CD4-positive, alpha-beta T cell treated with Interleukin-15 for 1 hour (primary cell): ENCODE results near the gene ROBO1.
"Not testable (repeated sequence)": the region's sequence is repeated elsewhere in the genome, so short reads cannot be mapped to it uniquely, and the experiment has no call there.

Experiments used
- DNase-seq: peaks from one replicate; pipeline ENCODE4 v3.0.0-alpha.2; 2020

ROBO1 gene

DNA sequence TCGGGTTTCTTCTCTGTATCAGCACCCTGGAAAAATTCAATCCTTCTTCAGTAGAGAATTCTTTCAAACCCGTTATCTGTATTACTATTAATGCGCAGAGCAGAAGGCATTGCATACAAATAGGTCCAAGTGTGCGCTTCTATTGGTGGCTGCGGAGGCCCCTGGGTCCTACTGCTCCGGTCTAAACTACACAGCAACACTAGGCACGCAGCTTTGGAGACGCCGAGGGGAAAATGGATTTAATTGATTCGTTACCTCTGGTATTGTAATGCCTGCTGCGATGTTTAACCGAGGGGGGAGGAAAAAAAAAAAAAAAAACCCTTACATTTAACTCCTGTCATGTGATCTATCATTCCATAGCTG, at the start of gene ROBO1:
Gene ROBO1 (minus strand): TSS at position 94 of the 363 bp plus-strand sequence.
- DNase-seq, result no peak

GRCh38 chr3:79817224-79817623, 49.4 kb upstream of the ROBO1 start:
- DNase-seq, result no peak

- no peak for DNase-seq
Observed at GRCh38 chr3:79815478-79815877, 47.7 kb upstream of the ROBO1 start.

DNA sequence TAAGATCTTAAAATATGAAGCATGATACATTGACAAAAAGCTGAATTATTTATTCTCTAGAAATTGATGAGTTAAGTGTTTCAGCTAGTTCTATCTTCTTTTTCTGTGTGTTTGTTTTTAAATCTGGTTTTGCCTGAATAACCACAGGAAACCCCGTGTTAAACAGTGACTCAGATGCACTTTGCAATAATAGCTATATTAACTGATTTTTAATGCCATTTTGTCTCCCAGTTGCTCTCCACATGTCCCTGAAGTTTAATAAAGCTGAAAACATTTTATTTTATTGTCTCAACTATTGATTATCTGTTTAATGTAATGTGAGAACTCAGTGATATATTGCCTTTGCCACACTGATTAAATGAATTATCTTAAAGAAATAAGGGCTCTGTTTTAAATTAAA, 42.8 kb upstream of the ROBO1 start:
- no peak for DNase-seq

DNA sequence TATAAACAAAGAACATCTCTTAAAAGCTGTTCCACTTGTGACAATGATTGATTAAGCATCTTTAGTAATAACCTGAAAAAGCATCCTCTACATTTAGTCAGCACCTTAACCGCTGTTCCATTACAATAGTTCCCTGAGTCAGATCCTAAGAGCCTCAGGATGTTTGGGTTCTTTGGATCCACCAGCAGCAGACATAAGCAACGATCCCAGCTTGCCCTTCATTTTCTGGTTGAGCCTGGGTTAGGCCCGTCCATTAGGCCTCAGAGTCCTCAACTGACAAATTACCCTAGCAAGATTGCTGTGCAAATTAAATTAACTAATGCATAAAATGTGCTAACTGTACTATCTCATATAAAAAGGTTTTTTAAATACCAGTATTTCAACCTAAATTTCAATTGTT, 42.3 kb upstream of the ROBO1 start:
- no peak for DNase-seq

- no peak for DNase-seq
Observed at GRCh38 chr3:79809106-79809505, 41.3 kb upstream of the ROBO1 start.

DNA sequence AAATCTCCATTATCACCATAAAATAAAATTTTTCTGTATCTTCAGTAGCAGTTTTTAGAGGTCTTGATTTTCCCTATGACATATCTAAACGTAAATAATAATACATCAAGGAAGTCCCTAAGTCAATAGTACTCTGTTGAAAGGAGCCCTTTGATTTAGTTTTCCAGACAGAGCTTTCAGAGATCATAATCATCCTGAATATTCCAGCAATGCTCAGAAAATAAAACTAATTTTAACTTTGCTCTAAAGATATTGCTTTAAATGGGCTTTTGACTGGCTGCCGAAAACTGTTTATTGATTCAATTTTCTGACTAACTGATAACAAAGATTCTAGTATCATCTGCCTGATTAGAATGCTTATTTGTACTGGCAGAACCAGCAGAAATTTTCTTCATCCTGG, 40.7 kb upstream of the ROBO1 start:
- no peak for DNase-seq

DNA sequence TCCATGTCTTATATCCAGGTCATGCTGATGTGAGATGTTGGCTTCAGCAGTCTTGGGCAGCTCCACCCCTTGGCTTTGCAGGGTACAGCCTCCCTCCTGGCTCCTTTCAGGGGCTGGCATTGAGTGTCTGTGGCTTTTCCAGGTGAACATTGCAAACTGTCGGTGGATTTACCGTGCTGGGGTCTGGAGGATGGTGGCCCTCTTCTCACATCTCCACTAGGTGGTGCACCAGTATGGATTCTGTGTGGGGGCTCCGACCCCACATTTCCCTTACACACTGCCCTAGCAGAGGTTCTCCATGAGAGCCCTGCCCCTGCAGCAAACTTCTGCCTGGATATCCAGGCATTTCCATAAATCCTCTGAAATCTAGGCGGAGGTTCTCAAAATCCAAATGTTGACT, 22.4 kb upstream of the ROBO1 start:
- DNase-seq, result not testable (repeated sequence)

- no peak for DNase-seq
Observed at GRCh38 chr3:79773291-79773690, 5.5 kb upstream of the ROBO1 start.

DNA sequence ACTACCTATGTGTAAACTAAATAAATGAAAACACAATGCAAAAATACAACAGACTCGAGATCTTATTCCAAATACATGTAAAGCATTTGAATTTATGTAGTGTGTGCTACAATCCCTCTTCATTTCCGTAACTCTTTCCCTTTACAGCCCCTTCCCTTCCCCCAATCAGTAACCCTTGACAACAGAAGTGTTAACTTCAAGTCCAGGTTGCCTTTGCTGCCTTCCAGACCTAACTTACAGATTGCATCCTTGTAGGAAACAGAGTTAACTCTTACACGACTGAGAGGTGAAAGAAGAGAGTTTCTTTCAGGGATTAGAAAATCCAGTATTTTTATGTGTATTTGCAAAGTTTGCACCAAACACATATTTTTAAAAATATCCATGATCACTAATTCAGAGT, 1.4 kb upstream of the ROBO1 start:
- no peak for DNase-seq

DNA sequence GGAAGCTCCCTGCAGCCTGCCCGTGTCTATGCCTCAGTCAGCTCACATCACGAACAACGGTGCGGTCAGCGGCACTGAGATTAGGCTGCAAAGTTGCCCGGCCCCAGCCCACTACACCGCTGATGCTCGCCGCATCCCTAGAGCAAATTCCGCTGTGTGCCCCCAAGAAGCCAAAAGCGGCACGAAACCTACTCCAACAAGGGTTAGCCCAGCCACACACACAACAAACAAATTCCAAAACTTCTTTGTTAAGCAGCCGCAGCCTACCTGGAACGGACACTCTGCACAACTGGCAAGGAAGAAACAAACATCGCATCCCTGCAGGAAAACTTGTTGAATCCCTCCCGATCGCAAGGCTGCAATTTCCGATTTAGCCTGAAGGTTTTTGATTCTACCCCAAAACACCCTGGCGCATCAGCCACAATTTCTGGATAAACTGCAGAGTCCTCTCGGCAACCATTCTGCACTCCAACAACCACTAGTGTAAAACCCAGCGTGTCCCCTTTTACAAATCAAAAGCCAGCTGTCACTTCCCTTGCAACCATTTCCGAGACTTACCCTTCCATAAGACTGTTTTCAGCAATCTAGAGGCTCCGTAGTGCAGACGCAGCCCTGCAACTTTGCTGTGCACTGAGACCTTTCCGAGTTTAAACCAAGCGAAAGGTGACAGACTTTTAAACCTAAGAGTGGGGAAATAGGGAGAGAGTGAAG, 449 bp downstream of the ROBO1 start:
- no peak for DNase-seq

- DNase-seq, result no peak
Observed at GRCh38 chr3:79766496-79767193, 1.2 kb downstream of the ROBO1 start.

- no peak for DNase-seq
Observed at GRCh38 chr3:79765911-79766310, 1.9 kb downstream of the ROBO1 start.

GRCh38 chr3:79761441-79761840, 6.4 kb downstream of the ROBO1 start:
- DNase-seq, result no peak

- DNase-seq, result no peak
Observed at GRCh38 chr3:79751703-79752102, 16.1 kb downstream of the ROBO1 start.

DNA sequence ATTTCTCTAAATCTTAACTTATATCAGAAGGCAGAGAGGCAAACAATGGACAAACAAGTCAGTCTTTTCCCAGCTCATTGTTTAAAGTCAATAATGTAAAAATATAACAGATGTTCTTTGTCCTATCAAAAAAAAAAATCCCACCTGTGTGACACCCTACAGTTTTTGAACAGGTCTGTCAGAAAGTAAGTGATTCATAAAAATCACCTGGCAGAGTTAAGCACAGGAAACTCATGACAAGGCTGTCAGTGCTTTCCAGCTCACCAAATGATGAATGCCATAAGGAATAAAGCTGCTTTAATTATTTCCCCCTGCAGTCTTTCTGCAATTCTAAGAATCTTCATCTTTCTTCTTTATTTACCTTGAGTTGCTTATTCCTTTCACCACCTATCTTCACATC, 30.3 kb downstream of the ROBO1 start:
- DNase-seq, result no peak

GRCh38 chr3:79729096-79729495, 38.7 kb downstream of the ROBO1 start:
- DNase-seq, result no peak

GRCh38 chr3:79726786-79727185, 41.0 kb downstream of the ROBO1 start:
- DNase-seq, result no peak

GRCh38 chr3:79724206-79724605, 43.6 kb downstream of the ROBO1 start:
- DNase-seq, result no peak

DNA sequence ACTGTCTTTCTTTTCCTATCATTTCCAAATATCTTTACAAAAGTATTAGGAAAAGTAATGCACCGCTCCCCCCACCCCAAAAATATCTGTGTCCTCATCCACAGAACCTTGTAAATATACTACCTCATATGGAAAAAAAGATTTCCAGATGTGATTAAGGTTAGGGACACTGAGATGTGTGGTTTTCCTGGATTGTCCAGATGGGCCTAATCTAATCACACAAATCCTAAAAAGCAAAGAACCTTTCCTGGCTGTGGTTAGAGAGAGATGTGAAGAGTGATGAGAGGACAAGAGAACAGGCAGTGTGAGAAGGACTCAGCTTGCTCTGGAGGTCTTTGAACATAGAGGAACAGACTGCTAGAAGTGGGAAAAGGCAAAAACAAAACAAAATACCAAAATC, 77.7 kb downstream of the ROBO1 start:
- DNase-seq, result no peak

GRCh38 chr3:79685108-79685507, 82.7 kb downstream of the ROBO1 start:
- no peak for DNase-seq

GRCh38 chr3:79684041-79684440, 83.8 kb downstream of the ROBO1 start:
- DNase-seq, result no peak

GRCh38 chr3:79672731-79673130, 95.1 kb downstream of the ROBO1 start:
- DNase-seq, result no peak

DNA sequence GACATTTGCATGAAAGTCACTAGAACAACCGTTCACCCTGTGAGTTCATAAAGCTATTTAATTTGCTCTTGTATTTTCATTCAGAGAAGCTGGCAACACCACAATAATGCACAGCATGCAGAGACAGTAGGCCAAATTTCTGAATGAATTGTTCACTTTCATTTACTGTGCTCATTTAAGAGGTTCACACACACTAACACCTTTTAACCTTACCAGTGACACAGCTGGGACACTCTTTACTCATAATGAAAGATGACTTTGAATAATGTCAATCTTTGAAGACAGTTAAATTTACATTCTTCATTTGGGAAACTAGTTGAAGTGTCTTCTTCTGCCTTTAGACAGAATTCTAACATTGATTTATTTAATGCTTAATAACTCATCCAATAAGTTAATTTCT, 95.7 kb downstream of the ROBO1 start:
- DNase-seq, result no peak

- no peak for DNase-seq
Observed at GRCh38 chr3:79670178-79670577, 97.6 kb downstream of the ROBO1 start.
